DMS53 (cell line): Measurements from ENCODE around the gene STXBP4.

ENCODE experiments used
- DNase-seq: peaks from one replicate; lab custom pipeline; 2025; lab: John Stamatoyannopoulos, UW

The STXBP4 gene

GRCh38 chr17:55172612-55173011 is 204.0 kb downstream of the STXBP4 start:
- no peak for DNase-seq

GRCh38 chr17:55174133-55174532 is 205.6 kb downstream of the STXBP4 start:
- no peak for DNase-seq

- DNase-seq: no peak
Observed at GRCh38 chr17:55175788-55176427, 207.3 kb downstream of the STXBP4 start.

- DNase-seq: peak; percentile 40
Observed at GRCh38 chr17:55177159-55177854, 208.7 kb downstream of the STXBP4 start.

GRCh38 chr17:55177855-55178217 is 209.3 kb downstream of the STXBP4 start:
- DNase-seq: no peak

- no peak for DNase-seq
Observed at GRCh38 chr17:55186937-55187770, 218.6 kb downstream of the STXBP4 start.

- no peak for DNase-seq
Observed at GRCh38 chr17:55190748-55191147, 222.2 kb downstream of the STXBP4 start.

- no peak for DNase-seq
Observed at GRCh38 chr17:55198690-55199370, 230.3 kb downstream of the STXBP4 start.

GRCh38 chr17:55200904-55201303 is 232.3 kb downstream of the STXBP4 start:
- no peak for DNase-seq

GRCh38 chr17:55201308-55201932 is 232.9 kb downstream of the STXBP4 start:
- no peak for DNase-seq

GRCh38 chr17:55202896-55203295 is 234.3 kb downstream of the STXBP4 start:
- DNase-seq: no peak

GRCh38 chr17:55208078-55208812 is 239.7 kb downstream of the STXBP4 start:
- DNase-seq: no peak

- no peak for DNase-seq
Observed at GRCh38 chr17:55210292-55210691, 241.7 kb downstream of the STXBP4 start.

GRCh38 chr17:55212880-55213279 is 244.3 kb downstream of the STXBP4 start:
- DNase-seq: no peak

- DNase-seq: peak; percentile 78
Observed at GRCh38 chr17:55215711-55216110, 247.1 kb downstream of the STXBP4 start.

GRCh38 chr17:55216888-55217287 is 248.3 kb downstream of the STXBP4 start:
- DNase-seq: no peak

- no peak for DNase-seq
Observed at GRCh38 chr17:55219459-55219858, 250.9 kb downstream of the STXBP4 start.

GRCh38 chr17:55219934-55220333 is 251.4 kb downstream of the STXBP4 start:
- no peak for DNase-seq
